H9 (cell line): Measurements from ENCODE around the gene BICD1. TPM values are rescaled to one million over a fixed set of nuclear protein-coding genes. Genes with fewer than 3 reads are reported as not detected.

Experiments
- DNase-seq: peaks from one replicate; pipeline ENCODE4 v3.0.0-alpha.2; 2017
- H2AFZ ChIP-seq: one replicate; pipeline ENCODE4 v1.6.1; 2013; ENCODE audit warnings: mild to moderate bottlenecking, low read length, control low read depth, moderate library complexity
- H2AK5ac ChIP-seq: 2 replicates; pipeline ENCODE4 v1.6.1; 2013; ENCODE audit warnings: low read length, control low read depth, mixed read lengths; ENCODE audit not compliant: insufficient read length
- H2BK120ac ChIP-seq: one replicate; pipeline ENCODE4 v1.6.1; 2013; ENCODE audit warnings: low read depth, mild to moderate bottlenecking, low read length, control low read depth, inconsistent platforms; ENCODE audit not compliant: poor library complexity, severe bottlenecking
- H2BK12ac ChIP-seq: 2 replicates; pipeline ENCODE4 v1.6.1; 2013; ENCODE audit warnings: low read length, control low read depth, mixed read lengths, low read depth; ENCODE audit not compliant: insufficient read length
- H2BK15ac ChIP-seq: 2 replicates; pipeline ENCODE4 v1.6.1; 2013; ENCODE audit warnings: low read depth, low read length, control low read depth
- H2BK20ac ChIP-seq: one replicate; pipeline ENCODE4 v1.6.1; 2013; ENCODE audit warnings: low read depth, mild to moderate bottlenecking, low read length, control low read depth, inconsistent platforms; ENCODE audit not compliant: poor library complexity, severe bottlenecking
- H2BK5ac ChIP-seq: 2 replicates; pipeline ENCODE4 v1.6.1; 2013; ENCODE audit warnings: low read length, control low read depth, mixed read lengths; ENCODE audit not compliant: insufficient read length
- H3K14ac ChIP-seq: 2 replicates; pipeline ENCODE4 v1.6.1; 2013; ENCODE audit warnings: low read length, control low read depth; ENCODE audit not compliant: insufficient read depth
- H3K18ac ChIP-seq: 2 replicates; pipeline ENCODE4 v1.6.1; 2013; ENCODE audit warnings: low read depth, mild to moderate bottlenecking, mixed read lengths, low read length, control low read depth; ENCODE audit not compliant: insufficient read length
- H3K23ac ChIP-seq: 2 replicates; pipeline ENCODE4 v1.6.1; 2013; ENCODE audit warnings: low read length, control low read depth, mixed read lengths, low read depth; ENCODE audit not compliant: insufficient read length
- H3K23me2 ChIP-seq: 2 replicates; pipeline ENCODE4 v1.6.1; 2013; ENCODE audit warnings: low read depth, mild to moderate bottlenecking, mixed read lengths, low read length, control low read depth; ENCODE audit not compliant: insufficient read length, poor library complexity, severe bottlenecking
- H3K27ac ChIP-seq: 2 replicates; pipeline ENCODE4 v1.5.1; 2013; ENCODE audit warnings: low read length, control low read depth, mixed read lengths, low read depth; ENCODE audit not compliant: insufficient read length
- H3K27me3 ChIP-seq: 2 replicates; pipeline ENCODE4 v1.6.1; 2013; ENCODE audit warnings: low read length, control low read depth, inconsistent platforms; ENCODE audit not compliant: insufficient read depth
- H3K4ac ChIP-seq: 2 replicates; pipeline ENCODE4 v1.6.1; 2013; ENCODE audit warnings: low read depth, mild to moderate bottlenecking, control low read depth, inconsistent platforms, low read length, moderate library complexity
- H3K4me1 ChIP-seq: 2 replicates; pipeline ENCODE4 v1.6.1; 2013; ENCODE audit warnings: low read length, control low read depth, inconsistent platforms; ENCODE audit not compliant: insufficient read depth
- H3K4me2 ChIP-seq: 2 replicates; pipeline ENCODE4 v1.6.1; 2013; ENCODE audit warnings: low read length, control low read depth, mixed read lengths; ENCODE audit not compliant: insufficient read length, insufficient read depth
- H3K56ac ChIP-seq: 2 replicates; pipeline ENCODE4 v1.6.1; 2013; ENCODE audit warnings: low read depth, mild to moderate bottlenecking, mixed read lengths, low read length, control low read depth; ENCODE audit not compliant: insufficient read length
- H3K79me1 ChIP-seq: 2 replicates; pipeline ENCODE4 v1.6.1; 2013; ENCODE audit warnings: low read depth, mild to moderate bottlenecking, moderate library complexity, low read length, control low read depth, inconsistent platforms; ENCODE audit not compliant: insufficient read depth, poor library complexity, severe bottlenecking
- H3K79me2 ChIP-seq: 2 replicates; pipeline ENCODE4 v1.6.1; 2013; ENCODE audit warnings: low read length, control low read depth, inconsistent platforms; ENCODE audit not compliant: insufficient read depth
- H3K9ac ChIP-seq: 2 replicates; pipeline ENCODE4 v1.6.1; 2013; ENCODE audit warnings: low read length, control low read depth, mixed read lengths; ENCODE audit not compliant: insufficient read length; ENCODE audit errors: extremely low read depth
- H3K9me3 ChIP-seq: one replicate; pipeline ENCODE4 v1.6.1; 2013; ENCODE audit warnings: low read depth, low read length, inconsistent platforms; ENCODE audit not compliant: control insufficient read depth
- H3T11ph ChIP-seq: one replicate; pipeline ENCODE4 v1.6.1; 2013; ENCODE audit warnings: mild to moderate bottlenecking, low read length, control low read depth, inconsistent platforms
- H4K20me1 ChIP-seq: one replicate; pipeline ENCODE4 v1.6.1; 2013; ENCODE audit not compliant: control insufficient read depth, insufficient read length, insufficient read depth
- H4K5ac ChIP-seq: 2 replicates; pipeline ENCODE4 v1.6.1; 2013; ENCODE audit warnings: low read depth, mild to moderate bottlenecking, mixed read lengths, low read length, control low read depth; ENCODE audit not compliant: insufficient read length
- H4K8ac ChIP-seq: replicated peaks from 2 replicates; pipeline ENCODE4 v1.6.1; 2013; ENCODE audit warnings: low read length, control low read depth, mixed read lengths, low read depth; ENCODE audit not compliant: insufficient read length
- H4K91ac ChIP-seq: 2 replicates; pipeline ENCODE4 v1.6.1; 2013; ENCODE audit warnings: low read depth, mild to moderate bottlenecking, moderate library complexity, mixed read lengths, low read length, control low read depth; ENCODE audit not compliant: insufficient read length
- H3K27ac Mint-ChIP-seq, 3 experiments: 2 replicates in 2 of 3; 3 replicates in 1 of 3; pipeline ENCODE4 v1.8.0; 2020 to 2021; ENCODE audit warnings: mixed read lengths in 3 of 3, mild to moderate bottlenecking in 1 of 3, moderate library complexity in 1 of 3
- H3K27me3 Mint-ChIP-seq: 2 replicates; pipeline ENCODE4 v1.8.0; 2021; ENCODE audit warnings: low read depth, mild to moderate bottlenecking, moderate library complexity, mixed read lengths
- H3K36me3 Mint-ChIP-seq, 3 experiments: 2 replicates in 2 of 3; 3 replicates in 1 of 3; pipeline ENCODE4 v1.8.0; 2020 to 2021; ENCODE audit warnings: low read depth in 3 of 3, mixed read lengths in 3 of 3; ENCODE audit not compliant: insufficient read depth in 1 of 3
- H3K4me1 Mint-ChIP-seq, 2 experiments: 2 replicates each; pipeline ENCODE4 v1.8.0; 2020; ENCODE audit warnings: mixed read lengths in 2 of 2
- H3K4me3 Mint-ChIP-seq, 2 experiments: 2 replicates in 1 of 2; 3 replicates in 1 of 2; pipeline ENCODE4 v1.8.0; 2020 to 2021; ENCODE audit warnings: mild to moderate bottlenecking in 2 of 2, mixed read lengths in 2 of 2, moderate library complexity in 1 of 2
- H3K9me3 Mint-ChIP-seq, 2 experiments: 2 replicates in 1 of 2; 3 replicates in 1 of 2; pipeline ENCODE4 v1.8.0; 2020; ENCODE audit warnings: mild to moderate bottlenecking in 2 of 2, mixed read lengths in 2 of 2, moderate library complexity in 1 of 2
- total RNA-seq: library from RNA; stranded (reverse); gene quantifications from 2 replicates; pipeline ENCODE4 v1.2.1, GENCODE V29; 2021
- TF ChIP-seq, protein P1 (sequence below): fragments of 200-600 bp; sonication (generic); conservative IDR thresholded peaks from 3 replicates; pipeline ENCODE4 v1.8.0; 2021; ENCODE audit warnings: antibody characterized with exemption, mild to moderate bottlenecking

Gene BICD1
- total RNA-seq, 1 experiment from 2014 or later, result 134 TPM

DNA sequence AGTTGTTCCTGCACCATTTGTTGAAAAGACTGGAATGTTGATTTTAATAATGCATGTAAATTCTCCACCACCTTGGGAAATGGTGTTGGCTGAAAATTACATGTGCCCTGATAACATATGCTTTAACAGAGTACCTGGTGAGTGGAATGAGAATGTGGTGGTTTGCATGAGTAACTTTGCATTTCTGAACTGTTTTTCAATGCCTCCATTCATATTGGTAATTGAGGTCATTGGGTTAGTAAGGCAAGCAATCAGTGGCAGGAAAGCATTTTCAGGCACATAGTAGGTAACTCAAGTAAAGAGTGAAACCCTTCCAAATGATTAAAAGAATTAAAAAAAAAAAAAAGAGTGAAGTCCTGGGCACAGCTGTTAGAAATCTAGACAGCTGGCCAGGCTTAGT, 32.2 kb upstream of the BICD1 start:
- Histone ChIP-seq H3K27ac (no peak overlapping the region), H3K4me1 (peaks cover 8% of the 10 kb centered on the region; the same call in 1 of the 2 replicates), H3K4me2 (no peak overlapping the region), H2AK5ac (no peak overlapping the region), H2BK5ac (no peak overlapping the region), H3K56ac (no peak overlapping the region), H2BK12ac (no peak overlapping the region), H2AFZ (no peak overlapping the region), H3K23ac (no peak overlapping the region), H4K5ac (no peak overlapping the region), H2BK15ac (no peak overlapping the region), H4K8ac (no peak overlapping the region), H3K18ac (no peak overlapping the region), H2BK20ac (no peak overlapping the region), H4K20me1 (no peaks in the 10 kb centered on the region), H3K4ac (no peak overlapping the region), H2BK120ac (no peak overlapping the region), H3T11ph (no peak overlapping the region), H3K9ac (no peak overlapping the region), H4K91ac (no peak overlapping the region), H3K79me1 (no peaks in the 10 kb centered on the region), H3K9me3 (no peaks in the 10 kb centered on the region), H3K79me2 (no peaks in the 10 kb centered on the region), H3K23me2 (no peaks in the 10 kb centered on the region), H3K27me3 (no peaks in the 10 kb centered on the region), H3K14ac (no peak overlapping the region)
- TF ChIP-seq, protein P1, sequence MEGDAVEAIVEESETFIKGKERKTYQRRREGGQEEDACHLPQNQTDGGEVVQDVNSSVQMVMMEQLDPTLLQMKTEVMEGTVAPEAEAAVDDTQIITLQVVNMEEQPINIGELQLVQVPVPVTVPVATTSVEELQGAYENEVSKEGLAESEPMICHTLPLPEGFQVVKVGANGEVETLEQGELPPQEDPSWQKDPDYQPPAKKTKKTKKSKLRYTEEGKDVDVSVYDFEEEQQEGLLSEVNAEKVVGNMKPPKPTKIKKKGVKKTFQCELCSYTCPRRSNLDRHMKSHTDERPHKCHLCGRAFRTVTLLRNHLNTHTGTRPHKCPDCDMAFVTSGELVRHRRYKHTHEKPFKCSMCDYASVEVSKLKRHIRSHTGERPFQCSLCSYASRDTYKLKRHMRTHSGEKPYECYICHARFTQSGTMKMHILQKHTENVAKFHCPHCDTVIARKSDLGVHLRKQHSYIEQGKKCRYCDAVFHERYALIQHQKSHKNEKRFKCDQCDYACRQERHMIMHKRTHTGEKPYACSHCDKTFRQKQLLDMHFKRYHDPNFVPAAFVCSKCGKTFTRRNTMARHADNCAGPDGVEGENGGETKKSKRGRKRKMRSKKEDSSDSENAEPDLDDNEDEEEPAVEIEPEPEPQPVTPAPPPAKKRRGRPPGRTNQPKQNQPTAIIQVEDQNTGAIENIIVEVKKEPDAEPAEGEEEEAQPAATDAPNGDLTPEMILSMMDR, result no peak
- no peaks in the 10 kb centered on the region; the same call in 1 of the 2 replicates for H3K27me3 Mint-ChIP-seq
- peaks cover 22 to 23% of the 10 kb centered on the region in 2 experiments for H3K9me3 Mint-ChIP-seq
- peak overlapping the region in 1 of 3 experiments; percentile 70; a peak in 2 of 7 replicates for H3K27ac Mint-ChIP-seq
- peaks cover 8 to 22% (median 20%) of the 10 kb centered on the region in 3 experiments for H3K36me3 Mint-ChIP-seq
- H3K4me1 Mint-ChIP-seq, result peaks cover 31 to 36% of the 10 kb centered on the region in 2 experiments
- no peak for DNase-seq
- no peak overlapping the region for H3K4me3 Mint-ChIP-seq
